ENCODE results near the gene NAA60.

- TF ChIP-seq ZBTB20 (tag by site-specific recombination; IDR thresholded peaks at IDR 0.05) (no peak), ZNF184 (tag by site-specific recombination; IDR thresholded peaks at IDR 0.05) (no peak), ZBTB48 (tag by site-specific recombination; IDR thresholded peaks at IDR 0.05) (no peak)
Observed at GRCh38 chr16:3465301-3465700, 21.8 kb downstream of the NAA60 start.

Measured in HEK293 (cell line).